ENCODE data around the gene EPB41.

GRCh38 chr1:29145739-29146437 lies 231.5 kb downstream of the EPB41 start:
- TF ChIP-seq CTCF (IDR thresholded peaks at IDR 0.05) (no peak), POLR2AphosphoS5 (IDR thresholded peaks at IDR 0.05) (no peak)

Measured in prostate gland (tissue), 2 donors.